Esophagus squamous epithelium (tissue), 4 donors: ENCODE results near the gene HAPLN3.

Source experiments
- CTCF ChIP-seq, 6 experiments: fragments of 450-650 bp in 4 of 6; fragments of 200-600 bp in 2 of 6; sonication (generic) in 2 of 6; IDR thresholded peaks; one replicate each; pipeline ENCODE4 v1.5.1; 2016 to 2019; ENCODE audit warnings: antibody characterized with exemption in 6 of 6, mild to moderate bottlenecking in 4 of 6, moderate library complexity in 4 of 6
- POLR2A ChIP-seq, 4 donors: fragments of 450-650 bp; IDR thresholded peaks; one replicate each; pipeline ENCODE4 v1.6.1; 2017; ENCODE audit warnings: antibody characterized with exemption in 4 of 4, mild to moderate bottlenecking in 4 of 4, moderate library complexity in 3 of 4

- no peak for TF ChIP-seq CTCF (IDR thresholded peaks at IDR 0.05)
- no peak for TF ChIP-seq POLR2A (IDR thresholded peaks at IDR 0.05)
Observed at GRCh38 chr15:88874684-88875083, 20.7 kb downstream of the HAPLN3 start.
